GM19463 (cell line): ENCODE data around the gene PCNX2.

Experiments used
- ATAC-seq: cut with Tn5 transposase; IDR thresholded peaks from one replicate; pipeline ENCODE4 v1.9.1; 2021; ENCODE audit warnings: mild to moderate bottlenecking, moderate library complexity; ENCODE audit not compliant: unreplicated experiment

Gene PCNX2, protein sequence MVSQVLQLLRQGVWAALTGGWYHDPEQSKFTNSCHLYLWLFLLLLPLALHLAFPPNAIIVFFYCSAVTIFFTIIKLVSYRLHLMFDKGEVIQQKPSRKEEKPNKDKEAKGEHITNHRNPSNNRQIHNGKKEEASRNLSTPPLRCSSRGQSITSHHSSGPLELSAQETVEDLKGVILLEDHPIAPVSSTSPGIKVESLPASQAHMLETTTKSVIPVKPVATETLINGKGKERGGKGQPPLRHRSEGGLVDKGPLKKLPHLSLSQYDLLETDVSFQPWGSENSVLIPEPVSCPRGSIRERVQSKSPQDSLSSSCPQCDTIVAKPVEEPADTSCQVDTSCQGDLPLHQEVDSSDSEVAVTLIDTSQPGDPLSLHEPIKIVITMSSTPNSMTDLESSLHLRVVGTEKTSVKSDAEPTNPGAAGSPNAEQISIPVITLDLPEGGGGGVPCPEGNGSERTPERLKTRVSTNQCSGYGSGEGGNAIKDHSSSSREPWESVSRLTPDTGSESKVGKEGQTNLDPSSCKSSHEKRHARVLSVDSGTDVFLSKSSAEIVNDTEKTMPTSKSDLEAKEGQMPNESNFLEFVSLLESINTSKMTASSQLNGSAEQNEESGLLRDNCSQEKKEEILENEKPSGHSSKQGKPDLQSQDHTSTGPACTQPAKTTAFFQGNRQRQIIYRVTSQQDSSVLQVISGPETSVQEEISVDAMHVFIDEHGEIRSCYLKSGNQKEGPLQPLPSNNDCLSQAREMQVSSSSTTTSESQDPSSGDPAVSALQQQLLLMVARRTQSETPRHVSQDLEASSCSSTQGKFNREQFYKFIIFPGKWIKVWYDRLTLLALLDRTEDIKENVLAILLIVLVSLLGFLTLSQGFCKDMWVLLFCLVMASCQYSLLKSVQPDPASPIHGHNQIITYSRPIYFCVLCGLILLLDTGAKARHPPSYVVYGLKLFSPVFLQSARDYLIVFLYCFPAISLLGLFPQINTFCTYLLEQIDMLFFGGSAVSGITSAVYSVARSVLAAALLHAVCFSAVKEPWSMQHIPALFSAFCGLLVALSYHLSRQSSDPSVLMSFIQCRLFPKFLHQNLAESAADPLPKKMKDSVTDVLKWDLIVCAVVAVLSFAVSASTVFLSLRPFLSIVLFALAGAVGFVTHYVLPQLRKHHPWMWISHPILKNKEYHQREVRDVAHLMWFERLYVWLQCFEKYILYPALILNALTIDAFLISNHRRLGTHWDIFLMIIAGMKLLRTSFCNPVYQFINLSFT (N-terminal part only)

GRCh38 chr1:233295237-233295974, at the start of gene PCNX2:
Gene PCNX2 (minus strand): TSS chr1:233295725. CDS start chr1:233295478, 247 bp downstream.
- ATAC-seq = peak; percentile 93

DNA sequence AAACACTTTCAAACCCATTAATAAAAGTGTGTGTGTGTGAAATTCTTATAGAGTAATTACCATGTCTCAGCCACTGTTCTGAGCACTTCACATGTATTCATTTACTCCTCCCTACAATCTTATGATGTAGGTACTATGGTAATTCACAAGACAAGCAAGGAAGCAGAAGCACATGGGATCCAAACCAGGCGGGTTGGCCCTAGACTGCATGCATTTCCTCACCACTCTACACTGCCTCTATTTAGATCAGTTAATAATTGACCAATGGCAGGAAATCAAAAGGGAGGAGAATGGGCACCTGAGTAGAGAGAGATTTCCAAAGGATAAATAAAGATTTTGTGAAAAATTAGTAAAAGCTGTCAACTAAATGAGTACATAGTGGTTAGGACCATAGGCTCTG, 47.7 kb upstream of the PCNX2 start:
- ATAC-seq = no peak

GRCh38 chr1:233342086-233342485, 46.6 kb upstream of the PCNX2 start:
- ATAC-seq = no peak

GRCh38 chr1:233340966-233341516, 45.5 kb upstream of the PCNX2 start:
- ATAC-seq = no peak

DNA sequence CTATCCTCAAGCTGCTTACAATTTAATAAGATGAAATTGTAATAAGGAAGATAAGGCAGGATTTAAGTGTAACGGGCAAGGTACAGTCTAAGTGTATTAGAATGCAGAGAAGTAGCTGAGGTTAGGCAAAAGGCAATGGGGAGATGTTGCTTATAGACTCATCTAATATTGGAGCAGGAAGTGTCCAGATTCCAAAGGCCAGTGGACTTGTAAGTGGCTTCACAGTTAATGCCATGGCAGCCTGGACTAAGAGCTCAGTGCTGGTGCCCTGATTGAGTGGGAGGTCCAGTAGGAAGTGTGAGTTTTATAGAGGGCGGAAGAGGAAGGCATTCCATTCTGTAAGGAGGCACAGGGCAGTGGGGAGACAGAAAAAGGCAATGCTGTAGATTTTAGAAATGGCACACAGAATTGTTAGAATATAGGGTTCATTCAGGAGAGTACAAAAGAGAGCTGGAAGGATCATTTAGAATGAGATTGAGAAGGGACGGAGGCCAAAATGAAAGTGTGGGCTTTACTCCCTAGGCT, 44.6 kb upstream of the PCNX2 start:
- ATAC-seq = no peak

DNA sequence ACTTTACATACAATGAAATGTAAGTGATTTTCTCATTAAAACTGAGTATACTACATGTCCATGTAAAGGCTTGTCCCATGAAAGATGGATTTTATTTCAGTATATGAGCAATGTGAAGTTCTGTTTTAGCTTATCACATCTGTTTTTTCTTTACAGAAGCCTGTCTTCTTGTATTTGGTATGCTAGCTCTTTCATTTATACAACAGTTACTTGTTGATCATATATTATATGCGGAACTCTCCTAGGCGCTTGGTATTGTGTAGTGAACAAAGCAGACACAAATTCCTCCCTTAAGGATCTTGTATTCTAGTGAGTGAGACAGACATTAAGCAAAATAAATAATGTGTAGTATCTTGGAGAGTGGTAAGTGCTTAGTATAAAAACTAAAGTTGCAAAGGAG, 42.6 kb upstream of the PCNX2 start:
- no peak for ATAC-seq

GRCh38 chr1:233337505-233337904, 42.0 kb upstream of the PCNX2 start:
- ATAC-seq = no peak

DNA sequence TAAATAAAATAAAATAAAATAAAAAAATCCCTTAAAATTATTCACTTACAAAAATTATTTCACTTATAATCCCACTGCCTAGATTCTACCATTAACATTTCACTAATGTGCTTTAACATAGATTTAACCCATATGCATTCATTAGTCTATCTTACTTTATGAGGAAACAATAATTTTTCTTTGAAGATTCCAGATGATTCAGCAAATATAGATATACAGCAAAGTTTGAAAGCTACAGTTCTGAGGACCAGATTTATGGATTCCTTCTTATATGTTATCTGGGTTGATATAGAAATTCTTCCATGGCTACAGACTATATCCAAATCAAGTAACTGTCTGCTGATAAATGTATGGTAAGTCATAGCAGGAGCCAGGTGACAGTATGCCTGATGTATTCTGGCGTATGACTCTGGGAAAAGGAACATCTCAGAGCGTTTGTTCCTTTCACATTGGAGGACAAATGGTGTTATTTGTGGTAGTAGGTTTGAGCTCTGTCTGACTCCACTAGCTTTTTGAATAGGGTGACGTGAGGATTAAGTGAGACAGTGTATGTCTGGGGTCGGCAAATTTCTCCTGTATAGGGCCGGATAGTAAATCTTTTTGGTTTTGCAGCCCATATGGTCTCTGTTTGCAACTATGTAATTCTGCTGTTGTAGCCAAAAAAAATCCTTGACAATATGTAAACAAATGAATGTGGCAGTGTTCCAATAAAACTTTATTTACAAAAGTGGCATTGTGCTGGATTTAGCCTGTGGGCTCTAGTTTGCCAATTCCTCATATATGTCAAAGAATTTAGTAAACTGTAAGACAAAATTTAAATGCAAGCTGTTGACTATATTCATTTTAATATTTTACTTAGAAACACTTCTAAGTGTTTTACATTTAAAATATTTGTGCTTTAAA, 41.3 kb upstream of the PCNX2 start:
- no peak for ATAC-seq

DNA sequence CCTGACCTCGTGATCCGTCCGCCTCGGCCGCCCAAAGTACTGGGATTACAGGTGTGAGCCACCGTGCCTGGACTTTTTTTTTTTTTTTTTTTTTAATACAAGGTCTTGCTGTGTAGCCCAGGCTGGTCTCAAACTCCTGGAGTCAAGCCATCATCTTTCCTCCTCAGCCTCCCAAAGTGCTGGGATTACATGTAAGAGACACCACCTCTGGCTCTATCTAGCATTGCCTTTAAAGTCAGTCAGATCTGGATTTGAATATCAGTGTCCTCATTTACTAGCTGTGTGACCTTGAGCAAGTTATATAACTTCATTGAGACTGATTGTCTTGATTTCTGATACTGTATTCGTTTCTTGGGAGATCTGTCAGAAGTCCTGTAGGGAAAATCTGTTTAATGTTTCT, 38.6 kb upstream of the PCNX2 start:
- ATAC-seq = no peak

GRCh38 chr1:233333086-233333485, 37.6 kb upstream of the PCNX2 start:
- ATAC-seq = no peak

GRCh38 chr1:233331676-233332519, 36.4 kb upstream of the PCNX2 start:
- ATAC-seq = no peak

DNA sequence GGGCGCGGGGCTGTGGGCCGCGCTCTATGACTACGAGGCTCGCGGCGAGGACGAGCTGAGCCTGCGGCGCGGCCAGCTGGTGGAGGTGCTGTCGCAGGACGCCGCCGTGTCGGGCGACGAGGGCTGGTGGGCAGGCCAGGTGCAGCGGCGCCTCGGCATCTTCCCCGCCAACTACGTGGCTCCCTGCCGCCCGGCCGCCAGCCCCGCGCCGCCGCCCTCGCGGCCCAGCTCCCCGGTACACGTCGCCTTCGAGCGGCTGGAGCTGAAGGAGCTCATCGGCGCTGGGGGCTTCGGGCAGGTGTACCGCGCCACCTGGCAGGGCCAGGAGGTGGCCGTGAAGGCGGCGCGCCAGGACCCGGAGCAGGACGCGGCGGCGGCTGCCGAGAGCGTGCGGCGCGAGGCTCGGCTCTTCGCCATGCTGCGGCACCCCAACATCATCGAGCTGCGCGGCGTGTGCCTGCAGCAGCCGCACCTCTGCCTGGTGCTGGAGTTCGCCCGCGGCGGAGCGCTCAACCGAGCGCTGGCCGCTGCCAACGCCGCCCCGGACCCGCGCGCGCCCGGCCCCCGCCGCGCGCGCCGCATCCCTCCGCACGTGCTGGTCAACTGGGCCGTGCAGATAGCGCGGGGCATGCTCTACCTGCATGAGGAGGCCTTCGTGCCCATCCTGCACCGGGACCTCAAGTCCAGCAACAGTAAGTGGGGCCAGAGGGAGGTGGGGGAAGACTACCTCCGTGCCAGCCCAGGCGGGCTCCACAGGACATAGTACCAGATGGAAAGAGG, 32.8 kb upstream of the PCNX2 start:
- peak; percentile 11 for ATAC-seq

DNA sequence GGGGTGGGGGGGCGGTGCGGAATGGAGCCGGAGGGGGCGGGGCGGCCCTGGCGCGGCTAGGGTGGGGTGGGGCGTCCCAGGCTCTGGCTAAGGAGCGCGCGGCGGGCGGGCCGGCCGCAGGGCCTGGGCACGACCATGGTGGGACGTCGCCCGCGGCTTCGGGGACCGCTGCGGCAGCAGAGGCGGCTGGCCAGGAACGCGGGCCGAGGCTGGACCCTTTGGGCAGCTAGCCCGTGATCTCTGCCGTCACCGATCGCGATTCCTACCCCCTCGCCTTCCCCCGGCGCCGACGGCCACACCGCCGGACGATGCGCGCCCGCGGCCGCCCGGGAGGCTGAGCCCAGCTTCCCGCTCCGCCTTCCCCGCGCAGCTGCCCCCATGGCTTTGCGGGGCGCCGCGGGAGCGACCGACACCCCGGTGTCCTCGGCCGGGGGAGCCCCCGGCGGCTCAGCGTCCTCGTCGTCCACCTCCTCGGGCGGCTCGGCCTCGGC, 32.2 kb upstream of the PCNX2 start, which contains the start of gene MAP3K21:
Gene MAP3K21 (plus strand): TSS at position 74 of the 491 bp plus-strand sequence. CDS start 305 bp downstream, at position 379.
- peak; percentile 39 for ATAC-seq

DNA sequence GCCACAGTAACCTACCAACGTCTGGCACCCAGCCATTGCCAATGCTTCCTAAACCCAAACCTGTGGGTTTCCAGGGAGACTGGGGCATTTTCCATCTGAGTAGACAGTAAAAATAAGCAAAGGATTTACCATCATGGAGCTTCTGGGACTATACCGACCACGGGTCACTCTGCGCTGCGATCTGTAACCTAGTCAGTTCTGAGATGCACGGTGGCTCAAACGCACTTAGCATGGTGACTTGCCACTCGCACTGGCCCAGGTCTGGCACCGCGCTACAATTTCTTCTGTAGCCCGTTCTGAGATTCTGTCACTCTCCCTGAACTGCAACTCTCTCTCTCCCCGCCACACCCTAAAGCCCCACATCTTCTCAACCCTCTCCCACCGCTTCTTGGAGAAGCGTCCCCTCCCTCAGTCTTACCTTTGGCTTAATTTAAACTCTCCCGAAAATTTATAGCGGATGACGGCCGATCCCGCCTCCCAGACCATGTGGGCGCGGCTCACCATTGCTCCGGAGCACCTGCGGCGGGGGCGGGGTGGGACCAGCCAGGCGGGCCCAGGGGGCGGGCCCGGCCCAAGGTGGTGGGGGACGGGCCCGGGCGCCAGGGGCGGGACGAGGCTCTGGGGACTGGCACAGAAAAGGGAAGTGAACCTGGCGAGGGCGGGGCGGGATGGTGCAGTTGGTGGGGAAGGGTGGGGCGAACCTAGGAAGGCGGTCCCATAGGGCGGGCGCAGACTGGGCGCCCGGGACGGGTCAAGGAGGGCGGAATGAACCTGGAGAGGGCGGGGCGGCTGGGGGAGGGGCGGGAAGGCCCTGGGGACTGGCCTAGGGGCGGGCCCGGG, 31.5 kb upstream of the PCNX2 start:
- ATAC-seq = peak; percentile 94

- ATAC-seq = no peak
Observed at GRCh38 chr1:233326319-233326718, 30.8 kb upstream of the PCNX2 start.

GRCh38 chr1:233323718-233324117, 28.2 kb upstream of the PCNX2 start:
- ATAC-seq = no peak
